Suprapubic skin (tissue), 4 donors: Measurements from ENCODE around the gene PITPNM3.

Experiments used
- CTCF ChIP-seq, 2 donors: fragments of 200-600 bp in 1 of 2; fragments of 450-650 bp in 1 of 2; sonication (generic) in 1 of 2; IDR thresholded peaks; one replicate each; pipeline ENCODE4 v1.5.1; 2016 to 2019; ENCODE audit warnings: antibody characterized with exemption in 2 of 2, mild to moderate bottlenecking in 1 of 2, moderate library complexity in 1 of 2
- EP300 ChIP-seq: sonication (generic); formaldehyde crosslinking; IDR thresholded peaks from one replicate; pipeline ENCODE4 v1.6.1; 2017; ENCODE audit warnings: antibody characterized with exemption
- POLR2A ChIP-seq, 2 donors: fragments of 450-650 bp; IDR thresholded peaks; one replicate each; pipeline ENCODE4 v1.6.1; 2017; ENCODE audit warnings: antibody characterized with exemption in 2 of 2, mild to moderate bottlenecking in 2 of 2, moderate library complexity in 2 of 2
- POLR2AphosphoS5 ChIP-seq, 3 donors: sonication (generic); formaldehyde crosslinking; IDR thresholded peaks; one replicate each; pipeline ENCODE4 v1.6.1; 2017; ENCODE audit warnings: antibody characterized with exemption in 3 of 3

DNA sequence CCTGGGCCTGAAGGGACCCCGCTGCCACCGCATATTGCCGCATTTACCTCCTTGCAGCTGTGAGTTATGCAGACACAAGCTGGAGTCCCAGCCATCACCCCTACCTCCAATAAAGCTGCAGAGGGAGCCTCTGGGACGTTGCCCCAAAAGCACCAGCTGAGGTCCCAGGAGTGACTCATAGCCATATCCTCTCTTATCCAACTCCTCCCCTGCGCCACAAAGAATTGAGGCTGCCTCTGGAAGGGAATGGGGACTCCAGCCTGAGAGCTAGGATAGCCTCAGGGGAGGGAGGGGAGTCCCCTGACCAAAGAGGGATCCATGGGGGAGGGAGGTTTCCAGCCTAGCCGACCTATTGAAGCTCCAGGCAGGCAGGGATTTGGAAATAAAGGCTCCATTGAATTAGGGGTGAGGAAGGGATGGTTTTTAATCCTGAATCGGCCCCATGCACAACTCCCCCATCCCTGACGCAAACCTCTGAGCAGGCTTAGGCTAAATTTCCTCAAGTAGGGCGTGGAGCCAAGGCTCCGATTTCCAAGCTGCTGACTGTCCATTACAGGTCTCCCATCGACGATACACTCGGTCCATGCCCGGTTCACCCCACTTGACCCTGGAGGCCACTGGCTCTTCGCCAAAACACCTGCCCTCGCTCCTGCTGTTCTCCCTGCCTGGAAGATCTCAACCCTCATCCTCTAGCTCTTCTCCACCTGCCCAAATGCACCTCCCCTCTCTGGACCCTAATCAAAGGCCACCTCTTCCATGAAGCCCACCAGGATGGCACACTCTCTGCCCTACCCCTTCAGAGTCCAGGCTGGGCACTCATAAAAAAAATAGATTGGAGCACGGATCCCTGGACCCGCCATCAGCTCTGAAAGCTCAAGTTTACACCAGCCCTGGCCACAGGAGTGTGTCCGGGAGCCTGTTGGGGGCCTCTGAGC, 84.6 kb downstream of the PITPNM3 start:
- TF ChIP-seq CTCF (IDR thresholded peaks at IDR 0.05), result no peak
- TF ChIP-seq POLR2AphosphoS5 (IDR thresholded peaks at IDR 0.05), result no peak
- no peak for TF ChIP-seq POLR2A (IDR thresholded peaks at IDR 0.05)
- no peak for TF ChIP-seq EP300
